GM12878 (cell line): Measurements from ENCODE around the gene DIP2A.

Source experiments
- BCL3 ChIP-seq: IDR thresholded peaks from 2 replicates; pipeline ENCODE4 v1.6.1; 2011; ENCODE audit warnings: borderline replicate concordance, low read depth, mild to moderate bottlenecking, moderate library complexity, low read length; ENCODE audit not compliant: insufficient read depth, poor library complexity, severe bottlenecking
- GABPA ChIP-seq: IDR thresholded peaks from 2 replicates; pipeline ENCODE4 v1.6.1; 2014; ENCODE audit warnings: antibody characterized with exemption, low read depth, mild to moderate bottlenecking, inconsistent platforms
- JUNB ChIP-seq: IDR thresholded peaks from 2 replicates; pipeline ENCODE4 v1.6.1; 2016; ENCODE audit warnings: antibody characterized with exemption, mild to moderate bottlenecking
- MYC ChIP-seq: IDR thresholded peaks from 2 replicates; pipeline ENCODE4 v1.6.1; 2011; ENCODE audit warnings: mild to moderate bottlenecking, low read length, moderate library complexity, inconsistent platforms; ENCODE audit not compliant: insufficient read depth, insufficient replicate concordance, insufficient read length, severe bottlenecking
- NFIC ChIP-seq: IDR thresholded peaks from 2 replicates; pipeline ENCODE4 v1.6.1; 2012; ENCODE audit warnings: low read depth, mild to moderate bottlenecking, inconsistent platforms, low read length, moderate library complexity
- RAD51 ChIP-seq: fragments of 450-650 bp; IDR thresholded peaks from 2 replicates; pipeline ENCODE4 v1.6.1; 2016; ENCODE audit warnings: moderate library complexity, mild to moderate bottlenecking, inconsistent platforms
- RFX5 ChIP-seq: IDR thresholded peaks from 2 replicates; pipeline ENCODE4 v1.6.1; 2011; ENCODE audit warnings: low read depth, low read length, improper control_type of control experiment
- SP1 ChIP-seq: IDR thresholded peaks from one replicate; pipeline ENCODE4 v1.6.1; 2011; ENCODE audit warnings: low read depth, low read length
- ZBTB33 ChIP-seq: fragments of 450-650 bp; IDR thresholded peaks from 2 replicates; pipeline ENCODE4 v1.6.1; 2017; ENCODE audit warnings: mild to moderate bottlenecking
- ZNF217 ChIP-seq: fragments of 450-650 bp; IDR thresholded peaks from 2 replicates; pipeline ENCODE4 v1.6.1; 2017; ENCODE audit warnings: antibody characterized with exemption, mild to moderate bottlenecking
- ZSCAN29 ChIP-seq: fragments of 450-650 bp; IDR thresholded peaks from 2 replicates; pipeline ENCODE4 v1.6.1; 2017; ENCODE audit warnings: mild to moderate bottlenecking, moderate library complexity
- TF ChIP-seq, protein P1 (sequence below): IDR thresholded peaks from 2 replicates; pipeline ENCODE4 v1.6.1; 2012; ENCODE audit warnings: low read depth, low read length, improper control_type of control experiment
- TF ChIP-seq, protein P2 (sequence below), 3 experiments: IDR thresholded peaks in 2 of 3; conservative IDR thresholded peaks in 1 of 3; 2 replicates each; pipeline ENCODE4 v1.5.1; 2011; ENCODE audit warnings: low read depth in 3 of 3, low read length in 3 of 3, mild to moderate bottlenecking in 3 of 3, control low read depth in 2 of 3, moderate library complexity in 2 of 3, inconsistent platforms in 1 of 3, mixed read lengths in 1 of 3; ENCODE audit not compliant: control insufficient read depth in 2 of 3, insufficient read depth in 1 of 3; ENCODE audit errors: extremely low read depth in 1 of 3
- TF ChIP-seq, protein P3 (sequence below): IDR thresholded peaks from 2 replicates; pipeline ENCODE4 v1.6.1; 2012; ENCODE audit warnings: low read depth, low read length, improper control_type of control experiment

DNA sequence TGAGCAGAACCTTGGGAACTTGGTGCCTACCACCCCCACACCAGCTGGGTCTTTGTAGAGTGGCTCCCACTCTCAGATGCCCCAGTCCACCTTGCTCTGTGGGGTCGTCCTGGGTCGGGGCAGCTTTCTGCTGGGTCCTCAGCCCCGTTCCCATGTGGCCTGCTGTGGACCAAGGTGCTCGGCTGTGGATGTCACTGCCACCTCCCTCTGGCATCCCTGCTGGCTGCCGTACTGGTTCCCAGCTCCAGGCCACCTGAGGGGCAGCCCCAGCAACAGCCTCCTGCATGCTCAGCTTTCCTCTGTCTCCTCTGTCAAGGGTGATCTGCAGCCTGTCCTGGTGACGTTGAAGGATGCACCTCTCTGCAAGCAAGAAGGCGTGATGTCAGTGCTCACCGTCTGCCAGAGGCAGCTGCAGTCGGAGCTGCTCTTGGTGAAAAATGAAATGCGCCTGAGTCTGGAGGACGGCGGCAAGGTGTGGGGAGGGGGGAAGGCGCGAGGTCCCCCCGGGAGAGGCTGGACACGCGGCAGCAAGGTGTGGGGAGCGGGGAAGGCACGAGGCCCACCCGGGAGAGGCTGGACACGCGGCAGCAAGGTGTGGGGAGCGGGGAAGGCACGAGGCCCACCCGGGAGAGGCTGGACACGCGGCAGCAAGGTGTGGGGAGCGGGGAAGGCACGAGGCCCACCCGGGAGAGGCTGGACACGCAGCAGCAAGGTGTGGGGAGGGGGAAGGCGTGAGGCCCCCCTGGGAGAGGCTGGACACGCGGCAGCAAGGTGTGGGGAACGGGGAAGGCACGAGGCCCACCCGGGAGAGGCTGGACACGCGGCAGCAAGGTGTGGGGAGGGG is 45.9 kb upstream of the DIP2A start:
- no peak for TF ChIP-seq ZSCAN29
- TF ChIP-seq NFIC = no peak
- TF ChIP-seq ZBTB33 = no peak
- TF ChIP-seq GABPA = no peak
- no peak for TF ChIP-seq SP1
- no peak for TF ChIP-seq BCL3
- TF ChIP-seq ZNF217 = no peak
- TF ChIP-seq, protein P1, sequence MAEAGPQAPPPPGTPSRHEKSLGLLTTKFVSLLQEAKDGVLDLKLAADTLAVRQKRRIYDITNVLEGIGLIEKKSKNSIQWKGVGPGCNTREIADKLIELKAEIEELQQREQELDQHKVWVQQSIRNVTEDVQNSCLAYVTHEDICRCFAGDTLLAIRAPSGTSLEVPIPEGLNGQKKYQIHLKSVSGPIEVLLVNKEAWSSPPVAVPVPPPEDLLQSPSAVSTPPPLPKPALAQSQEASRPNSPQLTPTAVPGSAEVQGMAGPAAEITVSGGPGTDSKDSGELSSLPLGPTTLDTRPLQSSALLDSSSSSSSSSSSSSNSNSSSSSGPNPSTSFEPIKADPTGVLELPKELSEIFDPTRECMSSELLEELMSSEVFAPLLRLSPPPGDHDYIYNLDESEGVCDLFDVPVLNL = no peak
- no peak for TF ChIP-seq MYC
- TF ChIP-seq JUNB = no peak
- TF ChIP-seq, protein P2, sequence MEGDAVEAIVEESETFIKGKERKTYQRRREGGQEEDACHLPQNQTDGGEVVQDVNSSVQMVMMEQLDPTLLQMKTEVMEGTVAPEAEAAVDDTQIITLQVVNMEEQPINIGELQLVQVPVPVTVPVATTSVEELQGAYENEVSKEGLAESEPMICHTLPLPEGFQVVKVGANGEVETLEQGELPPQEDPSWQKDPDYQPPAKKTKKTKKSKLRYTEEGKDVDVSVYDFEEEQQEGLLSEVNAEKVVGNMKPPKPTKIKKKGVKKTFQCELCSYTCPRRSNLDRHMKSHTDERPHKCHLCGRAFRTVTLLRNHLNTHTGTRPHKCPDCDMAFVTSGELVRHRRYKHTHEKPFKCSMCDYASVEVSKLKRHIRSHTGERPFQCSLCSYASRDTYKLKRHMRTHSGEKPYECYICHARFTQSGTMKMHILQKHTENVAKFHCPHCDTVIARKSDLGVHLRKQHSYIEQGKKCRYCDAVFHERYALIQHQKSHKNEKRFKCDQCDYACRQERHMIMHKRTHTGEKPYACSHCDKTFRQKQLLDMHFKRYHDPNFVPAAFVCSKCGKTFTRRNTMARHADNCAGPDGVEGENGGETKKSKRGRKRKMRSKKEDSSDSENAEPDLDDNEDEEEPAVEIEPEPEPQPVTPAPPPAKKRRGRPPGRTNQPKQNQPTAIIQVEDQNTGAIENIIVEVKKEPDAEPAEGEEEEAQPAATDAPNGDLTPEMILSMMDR (IDR thresholded peaks at IDR 0.05 in 2 of 3, conservative IDR thresholded peaks at IDR 0.05 in 1 of 3; ENCODE audit: control insufficient read depth in 2 of 3, extremely low read depth in 1 of 3, insufficient read depth in 1 of 3, low read depth in 3 of 3, low read length in 3 of 3) = no peak
- TF ChIP-seq, protein P3, sequence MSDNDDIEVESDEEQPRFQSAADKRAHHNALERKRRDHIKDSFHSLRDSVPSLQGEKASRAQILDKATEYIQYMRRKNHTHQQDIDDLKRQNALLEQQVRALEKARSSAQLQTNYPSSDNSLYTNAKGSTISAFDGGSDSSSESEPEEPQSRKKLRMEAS = no peak
- TF ChIP-seq RAD51 = no peak
- no peak for TF ChIP-seq RFX5
